D721Med (cell line): ENCODE measurements around the gene RHOJ.
A peak's percentile ranks its signal among the peaks of the same experiment; 100 is the strongest.

Experiments
- DNase-seq: peaks from one replicate; pipeline ENCODE4 v3.0.0; 2011; ENCODE audit warnings: low spot score; ENCODE audit not compliant: insufficient read length
- FAIRE-seq: peaks from 2 replicates; lab custom pipeline; 2011; peaks lifted over from hg19 to GRCh38; lab: Jason Lieb, UNC
- TF ChIP-seq, protein P1 (sequence below): IDR thresholded peaks from 2 replicates; pipeline ENCODE4 v1.5.1; 2012; ENCODE audit warnings: mild to moderate bottlenecking, control low read depth; ENCODE audit not compliant: insufficient read depth; ENCODE audit errors: missing control alignments

The RHOJ gene

GRCh38 chr14:63174760-63175191, 29.5 kb upstream of the RHOJ start:
- DNase-seq (no peak), FAIRE-seq (no peak)
- TF ChIP-seq, protein P1, sequence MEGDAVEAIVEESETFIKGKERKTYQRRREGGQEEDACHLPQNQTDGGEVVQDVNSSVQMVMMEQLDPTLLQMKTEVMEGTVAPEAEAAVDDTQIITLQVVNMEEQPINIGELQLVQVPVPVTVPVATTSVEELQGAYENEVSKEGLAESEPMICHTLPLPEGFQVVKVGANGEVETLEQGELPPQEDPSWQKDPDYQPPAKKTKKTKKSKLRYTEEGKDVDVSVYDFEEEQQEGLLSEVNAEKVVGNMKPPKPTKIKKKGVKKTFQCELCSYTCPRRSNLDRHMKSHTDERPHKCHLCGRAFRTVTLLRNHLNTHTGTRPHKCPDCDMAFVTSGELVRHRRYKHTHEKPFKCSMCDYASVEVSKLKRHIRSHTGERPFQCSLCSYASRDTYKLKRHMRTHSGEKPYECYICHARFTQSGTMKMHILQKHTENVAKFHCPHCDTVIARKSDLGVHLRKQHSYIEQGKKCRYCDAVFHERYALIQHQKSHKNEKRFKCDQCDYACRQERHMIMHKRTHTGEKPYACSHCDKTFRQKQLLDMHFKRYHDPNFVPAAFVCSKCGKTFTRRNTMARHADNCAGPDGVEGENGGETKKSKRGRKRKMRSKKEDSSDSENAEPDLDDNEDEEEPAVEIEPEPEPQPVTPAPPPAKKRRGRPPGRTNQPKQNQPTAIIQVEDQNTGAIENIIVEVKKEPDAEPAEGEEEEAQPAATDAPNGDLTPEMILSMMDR = peak; percentile 68

DNA sequence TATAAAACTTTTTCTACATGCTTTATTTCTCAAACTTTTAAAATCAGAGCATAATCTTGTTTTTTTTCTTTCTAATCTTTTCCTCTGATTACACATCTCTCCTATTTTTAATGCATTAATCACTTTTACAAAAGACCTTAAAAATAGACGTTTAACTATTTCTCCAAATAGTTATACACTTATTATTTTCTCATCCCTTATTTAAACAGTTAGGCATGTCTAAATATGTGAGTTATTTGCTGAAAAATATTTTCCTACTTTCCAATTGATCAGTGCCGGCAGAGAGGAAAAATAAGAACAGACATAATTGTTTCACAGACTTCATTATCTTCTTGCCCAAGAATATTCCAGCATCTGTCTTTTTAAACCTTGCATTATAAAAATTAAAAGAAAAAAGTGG, 28.7 kb upstream of the RHOJ start:
- no peak for FAIRE-seq
- TF ChIP-seq, protein P1 = no peak

GRCh38 chr14:63178912-63179311, 25.3 kb upstream of the RHOJ start:
- DNase-seq (no peak), FAIRE-seq (no peak)
- TF ChIP-seq, protein P1 = no peak

More for the DNA sequence above, 28.7 kb upstream of the RHOJ start:
- no peak for DNase-seq

GRCh38 chr14:63179383-63179782, 24.9 kb upstream of the RHOJ start:
- TF ChIP-seq, protein P1 = no peak
- FAIRE-seq (no peak), DNase-seq (no peak)

DNA sequence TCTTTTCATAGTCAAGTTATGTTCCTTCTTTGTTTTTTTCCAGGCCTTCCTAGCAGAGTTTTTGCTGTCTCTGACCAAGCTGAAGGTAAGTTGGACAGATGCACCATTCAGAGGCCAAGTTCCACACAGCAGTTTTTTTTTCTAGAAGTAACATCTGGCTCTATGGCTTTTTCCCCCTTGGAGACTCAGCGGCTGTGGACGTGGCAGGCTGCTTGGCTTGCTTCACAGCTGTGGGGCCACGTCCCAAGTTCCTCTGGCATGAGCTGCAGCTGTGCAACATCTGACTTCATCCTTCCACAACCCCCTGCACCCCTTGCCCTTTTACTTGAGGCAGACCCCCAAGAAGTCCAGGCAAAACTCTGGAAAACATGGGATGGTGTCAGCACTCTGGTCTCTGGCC, 24.2 kb upstream of the RHOJ start:
- FAIRE-seq (no peak), DNase-seq (no peak)
- TF ChIP-seq, protein P1 = no peak

- TF ChIP-seq, protein P1 = no peak
- FAIRE-seq (no peak), DNase-seq (no peak)
Measured at GRCh38 chr14:63182968-63183367, 21.3 kb upstream of the RHOJ start.

DNA sequence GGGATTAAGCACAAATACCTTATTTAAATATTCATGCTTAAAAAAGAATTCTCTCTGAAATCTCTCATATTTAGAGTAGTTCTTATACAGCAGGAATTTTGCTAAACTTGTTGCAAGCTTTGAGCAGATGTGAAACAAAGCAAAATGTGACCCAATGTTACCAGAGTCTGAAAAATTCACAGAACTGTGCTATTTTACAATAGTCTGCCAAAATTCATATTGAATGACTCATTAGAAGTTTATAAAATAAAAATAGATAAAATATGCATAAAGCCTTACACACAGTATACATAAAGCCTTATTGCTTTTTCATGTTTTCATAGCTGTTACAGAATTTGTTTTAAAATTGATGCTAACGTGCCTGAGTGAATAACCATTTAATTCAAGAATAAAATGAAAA, 17.8 kb upstream of the RHOJ start:
- FAIRE-seq = no peak
- no peak for DNase-seq
- TF ChIP-seq, protein P1 = no peak
